NCI-H2227 (cell line): ENCODE data around the gene NIPAL3.
"Not testable (repeated sequence)": the region's sequence is repeated elsewhere in the genome, so short reads cannot be mapped to it uniquely, and the experiment has no call there.

Experiments used
- DNase-seq: peaks from one replicate; lab custom pipeline; 2025; ENCODE audit not compliant: unreplicated experiment; lab: John Stamatoyannopoulos, UW

Gene NIPAL3

GRCh38 chr1:24514946-24515345 lies 99.3 kb downstream of the NIPAL3 start:
- DNase-seq = no peak

DNA sequence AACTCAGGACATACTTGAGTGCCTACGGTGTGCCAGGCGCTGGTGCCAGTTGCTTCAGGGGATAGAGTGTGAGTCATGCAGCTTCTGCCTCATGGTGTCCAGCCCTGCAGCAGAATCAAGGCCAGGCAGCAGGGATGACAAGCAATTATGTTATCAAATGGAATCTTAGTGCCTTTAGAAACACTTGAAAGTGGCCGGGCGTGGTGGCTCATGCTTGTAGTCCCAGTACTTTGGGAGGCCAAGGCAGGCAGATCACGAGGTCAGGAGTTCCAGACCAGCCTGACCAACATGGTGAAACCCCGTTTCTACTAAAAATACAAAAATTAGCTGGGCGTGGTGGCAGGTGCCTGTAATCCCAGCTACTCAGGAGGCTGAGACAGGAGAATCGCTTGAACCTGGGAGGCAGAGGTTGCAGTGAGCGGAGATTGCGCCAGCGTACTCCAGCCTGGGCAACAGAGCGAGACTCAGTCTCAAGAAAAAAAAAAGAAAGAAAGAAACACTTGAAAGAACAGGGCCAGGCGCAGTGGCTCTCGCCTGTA lies 100.1 kb downstream of the NIPAL3 start:
- DNase-seq = not testable (repeated sequence)

GRCh38 chr1:24516506-24516905 lies 100.9 kb downstream of the NIPAL3 start:
- no peak for DNase-seq

- no peak for DNase-seq
These were observed 102.3 kb downstream of the NIPAL3 start for GRCh38 chr1:24517898-24518297.

- DNase-seq = not testable (repeated sequence)
These were observed 104.7 kb downstream of the NIPAL3 start for GRCh38 chr1:24520282-24520681.
